GM18873 (cell line): ENCODE data around the gene ADNP2.

ENCODE experiments used
- ATAC-seq: cut with Tn5 transposase; IDR thresholded peaks from one replicate; pipeline ENCODE4 v1.9.1; 2021; ENCODE audit warnings: mild to moderate bottlenecking, moderate library complexity, moderate number of reproducible peaks; ENCODE audit not compliant: unreplicated experiment, low FRiP score

The ADNP2 gene

DNA sequence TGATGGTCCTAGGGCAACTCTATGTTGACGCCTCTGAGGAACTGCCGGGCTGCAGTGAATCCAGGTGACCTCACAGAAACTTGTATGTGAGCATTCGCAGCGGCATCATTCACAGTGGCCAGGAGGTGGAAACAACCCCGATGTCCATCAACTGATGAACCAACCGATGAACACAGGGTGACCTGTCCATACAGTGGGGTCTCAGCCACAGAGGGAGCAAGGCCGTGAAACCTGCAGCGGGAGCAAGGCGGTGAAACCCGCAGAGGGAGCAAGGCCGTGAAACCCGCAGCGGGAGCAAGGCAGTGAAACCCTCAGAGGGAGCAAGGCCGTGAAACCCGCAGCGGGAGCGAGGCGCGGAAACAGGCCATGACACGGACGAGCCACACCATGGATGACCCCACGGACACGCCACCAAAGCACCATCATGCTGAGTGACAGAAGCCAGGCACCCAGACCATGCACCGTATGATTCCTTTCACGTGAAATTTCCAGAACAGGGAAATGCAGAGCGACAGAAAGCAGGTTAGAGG is 75.2 kb downstream of the ADNP2 start:
- no peak for ATAC-seq

DNA sequence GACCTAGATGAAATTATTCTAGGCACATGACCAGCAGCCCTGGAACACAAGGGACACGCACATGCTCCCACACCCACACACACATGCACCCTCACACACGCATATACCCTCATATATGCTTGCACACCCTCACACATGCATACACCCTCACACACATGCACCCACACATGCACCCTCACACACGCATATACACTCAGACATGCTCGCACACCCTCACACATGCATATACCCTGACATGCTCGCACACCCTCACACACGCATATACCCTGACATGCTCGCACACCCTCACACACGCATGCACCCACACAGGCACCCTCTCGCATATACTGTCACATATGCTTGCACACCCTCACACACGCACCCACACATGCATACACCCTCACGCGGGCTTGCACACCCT is 76.5 kb downstream of the ADNP2 start:
- ATAC-seq = no peak

DNA sequence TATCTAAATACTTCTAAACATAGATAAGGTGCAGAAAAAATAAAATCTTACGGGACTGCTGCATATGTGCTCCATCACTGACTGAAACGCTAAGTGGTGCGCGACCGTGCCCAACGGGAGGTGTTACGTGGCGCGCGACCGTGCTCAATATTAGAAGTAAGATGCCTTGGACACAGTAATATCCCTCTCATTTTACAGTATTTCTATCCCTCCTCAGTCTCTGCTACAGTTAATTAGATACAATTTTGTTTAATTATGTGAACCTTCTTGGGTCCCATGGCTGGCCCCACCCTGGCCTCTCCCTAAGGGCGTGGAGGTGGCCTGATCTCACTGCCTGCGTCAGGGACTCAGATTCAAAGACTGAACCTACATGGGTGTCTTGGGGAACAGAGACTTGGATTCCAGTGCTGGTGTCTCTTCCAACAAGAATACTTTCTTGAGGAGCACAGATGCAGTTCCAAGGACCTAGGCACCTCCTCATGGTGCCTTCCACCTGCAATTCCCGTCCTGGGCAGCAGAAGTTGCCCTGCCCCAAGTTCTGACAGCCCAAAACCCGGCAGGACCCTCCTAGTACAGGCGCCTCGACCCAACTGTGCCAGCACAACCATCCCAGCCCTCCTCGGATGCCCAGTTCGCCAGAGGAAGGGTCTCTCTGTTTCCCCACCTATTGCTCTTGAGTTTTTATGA is 79.0 kb downstream of the ADNP2 start:
- no peak for ATAC-seq

DNA sequence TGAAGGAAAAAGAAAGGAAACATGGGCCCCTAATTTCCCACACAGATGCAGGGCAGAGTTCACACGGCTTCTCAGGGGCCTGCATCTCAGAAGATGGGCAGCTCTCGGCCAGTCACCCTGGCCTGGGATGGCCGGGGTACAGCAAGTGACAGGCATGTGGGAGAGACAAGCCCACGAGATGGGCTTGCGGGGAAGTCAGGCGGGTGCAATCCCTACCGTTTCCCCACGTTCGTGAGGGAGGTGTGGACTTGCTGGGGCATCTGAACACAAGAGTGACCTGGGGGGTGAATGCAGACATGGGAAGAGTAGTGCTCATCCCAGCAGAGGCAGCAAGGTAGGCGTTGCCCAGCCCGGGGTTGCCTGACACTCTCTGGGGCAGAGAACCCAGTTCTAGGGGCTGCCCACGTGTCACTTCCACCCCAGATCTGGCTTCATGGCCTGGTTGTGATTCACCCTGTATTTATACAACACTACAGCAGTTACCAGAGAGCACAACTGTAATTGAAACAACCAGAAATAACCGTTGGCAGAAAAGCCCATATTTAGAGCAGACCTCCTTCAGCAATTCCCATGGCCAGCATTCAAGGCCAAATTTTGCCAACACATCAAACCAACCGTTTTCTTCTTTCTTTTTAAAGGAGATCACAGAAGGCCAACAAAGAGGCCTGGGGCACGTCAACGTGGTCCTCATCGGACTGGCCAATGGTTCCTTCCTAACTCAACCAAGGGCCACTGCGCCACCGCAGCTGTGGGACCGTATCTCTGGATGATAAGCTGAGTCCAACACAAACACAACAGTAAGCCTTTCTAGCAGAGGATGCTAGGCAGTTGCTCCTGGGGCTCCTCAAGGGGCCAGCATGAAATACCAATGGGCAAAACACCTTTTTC is 79.8 kb downstream of the ADNP2 start:
- ATAC-seq = no peak

DNA sequence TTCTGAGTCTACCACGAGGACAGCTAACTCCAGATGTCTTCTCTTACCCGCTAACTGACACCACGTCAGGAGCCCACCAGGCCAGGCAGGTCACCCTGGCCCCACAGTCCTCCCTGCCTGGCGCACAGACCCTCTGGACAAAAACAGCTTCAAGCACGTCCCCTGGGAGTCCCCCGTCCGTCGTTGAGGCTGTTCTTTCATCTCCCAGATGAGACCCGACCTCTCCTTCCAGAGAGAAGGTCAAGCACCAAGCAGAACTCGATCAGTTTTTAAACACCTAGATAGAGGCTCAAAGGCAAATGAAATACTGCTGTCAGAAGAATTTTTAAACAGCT is 80.4 kb downstream of the ADNP2 start:
- no peak for ATAC-seq
